ENCODE data around the gene MLST8. TPM values are rescaled to one million over a fixed set of nuclear protein-coding genes. Genes with fewer than 3 reads are reported as not detected.

Gene MLST8
- total RNA-seq, 1 donor from 2014 or later = 23.7 TPM

- no peak overlapping the region for H3K4me3 ChIP-seq
- no peak for TF ChIP-seq CTCF (IDR thresholded peaks at IDR 0.05)
- H3K9me3 ChIP-seq = no peaks in the 10 kb centered on the region
- intact Hi-C loops (cut with DNase I) = loop anchor here (5.0 kb wide), 2 partner anchors 42 to 812 kb away; partner anchors contain the start of genes ECI1, HCFC1R1, THOC6 and TNFRSF12A
- no peaks in the 10 kb centered on the region for H3K27me3 ChIP-seq
- DNase-seq (ENCODE audit: low spot score in 2 of 2) = no peak
- peaks cover 15 to 30% of the 10 kb centered on the region in 2 donors for H3K4me1 ChIP-seq
- no peak overlapping the region for H3K27ac ChIP-seq
- H3K36me3 ChIP-seq = peaks cover 18 to 36% of the 10 kb centered on the region in 2 donors
These were observed 4.7 kb downstream of the MLST8 start for GRCh38 chr16:2210009-2210332.

- H3K4me1 ChIP-seq = peaks cover 15 to 30% of the 10 kb centered on the region in 2 donors
- intact Hi-C loops (cut with DNase I) = loop anchor here (5.0 kb wide), 2 partner anchors 42 to 812 kb away; partner anchors contain the start of genes ECI1, HCFC1R1, THOC6 and TNFRSF12A
- H3K27ac ChIP-seq = no peak within 1 kb of the TSS
- peaks cover 18 to 36% of the 10 kb centered on the region in 2 donors for H3K36me3 ChIP-seq
- DNase-seq (ENCODE audit: low spot score in 2 of 2) = no peak
- no peak for TF ChIP-seq CTCF (IDR thresholded peaks at IDR 0.05)
- H3K4me3 ChIP-seq = no peak within 1 kb of the TSS
- no peaks in the 10 kb centered on the region for H3K27me3 ChIP-seq
- H3K9me3 ChIP-seq = no peaks in the 10 kb centered on the region
These were observed 5.4 kb downstream of the MLST8 start, which contains the start of gene BRICD5 for GRCh38 chr16:2210386-2211365. Gene BRICD5 (minus strand): TSS chr16:2210863. CDS start chr16:2210833, 30 bp downstream.

- H3K4me1 ChIP-seq = peaks cover 12 to 22% of the 10 kb centered on the region in 2 donors
- H3K27me3 ChIP-seq = no peaks in the 10 kb centered on the region
- peaks cover 18 to 35% of the 10 kb centered on the region in 2 donors for H3K36me3 ChIP-seq
- no peak for TF ChIP-seq CTCF (IDR thresholded peaks at IDR 0.05)
- no peaks in the 10 kb centered on the region for H3K9me3 ChIP-seq
- no peak overlapping the region for H3K4me3 ChIP-seq
- intact Hi-C loops (cut with DNase I) = loop anchor here (5.0 kb wide), 2 partner anchors 40 to 810 kb away; partner anchors contain the start of genes ECI1, HCFC1R1, THOC6 and TNFRSF12A
- DNase-seq (ENCODE audit: low spot score in 2 of 2) = no peak
- H3K27ac ChIP-seq = no peak overlapping the region
These were observed 6.7 kb downstream of the MLST8 start for GRCh38 chr16:2211923-2212347.

GRCh38 chr16:2212362-2213324, 7.4 kb downstream of the MLST8 start:
- peak overlapping the region in 1 of 2 donors; percentile 99 for H3K4me3 ChIP-seq
- no peak for TF ChIP-seq CTCF (IDR thresholded peaks at IDR 0.05)
- peaks cover 12 to 22% of the 10 kb centered on the region in 2 donors for H3K4me1 ChIP-seq
- no peak for DNase-seq (ENCODE audit: low spot score in 2 of 2)
- intact Hi-C loops (cut with DNase I) = loop anchor here (5.0 kb wide), 2 partner anchors 40 to 810 kb away; partner anchors contain the start of genes ECI1, HCFC1R1, THOC6 and TNFRSF12A
- no peaks in the 10 kb centered on the region for H3K27me3 ChIP-seq
- H3K27ac ChIP-seq = no peak overlapping the region
- peaks cover 13 to 27% of the 10 kb centered on the region in 2 donors for H3K36me3 ChIP-seq
- H3K9me3 ChIP-seq = no peaks in the 10 kb centered on the region
